Fibroblast of villous mesenchyme (primary cell): ENCODE data around the gene STX8. TPM values are rescaled to one million over a fixed set of nuclear protein-coding genes. Genes with fewer than 3 reads are reported as not detected.

Experiments
- DNase-seq: peaks from one replicate; pipeline ENCODE4 v3.0.0-alpha.2; 2010; ENCODE audit warnings: low read depth
- H3K4me3 ChIP-seq: 2 replicates; pipeline ENCODE4 v1.5.1; 2011; ENCODE audit warnings: low read depth, mild to moderate bottlenecking, low read length
- total RNA-seq: library from RNA; depleted of rRNA; stranded (reverse); fragments of >200 nt; gene quantifications from 2 replicates; pipeline ENCODE4 v1.2.3, GENCODE V29; 2012
- TF ChIP-seq, protein P1 (sequence below): IDR thresholded peaks from 2 replicates; pipeline ENCODE4 v1.5.1; 2012; ENCODE audit warnings: low read depth, mild to moderate bottlenecking, low read length; ENCODE audit not compliant: insufficient read depth

The STX8 gene
- total RNA-seq, 1 donor = 91.1 TPM

GRCh38 chr17:9218911-9219310, 356.7 kb downstream of the STX8 start:
- TF ChIP-seq, protein P1, sequence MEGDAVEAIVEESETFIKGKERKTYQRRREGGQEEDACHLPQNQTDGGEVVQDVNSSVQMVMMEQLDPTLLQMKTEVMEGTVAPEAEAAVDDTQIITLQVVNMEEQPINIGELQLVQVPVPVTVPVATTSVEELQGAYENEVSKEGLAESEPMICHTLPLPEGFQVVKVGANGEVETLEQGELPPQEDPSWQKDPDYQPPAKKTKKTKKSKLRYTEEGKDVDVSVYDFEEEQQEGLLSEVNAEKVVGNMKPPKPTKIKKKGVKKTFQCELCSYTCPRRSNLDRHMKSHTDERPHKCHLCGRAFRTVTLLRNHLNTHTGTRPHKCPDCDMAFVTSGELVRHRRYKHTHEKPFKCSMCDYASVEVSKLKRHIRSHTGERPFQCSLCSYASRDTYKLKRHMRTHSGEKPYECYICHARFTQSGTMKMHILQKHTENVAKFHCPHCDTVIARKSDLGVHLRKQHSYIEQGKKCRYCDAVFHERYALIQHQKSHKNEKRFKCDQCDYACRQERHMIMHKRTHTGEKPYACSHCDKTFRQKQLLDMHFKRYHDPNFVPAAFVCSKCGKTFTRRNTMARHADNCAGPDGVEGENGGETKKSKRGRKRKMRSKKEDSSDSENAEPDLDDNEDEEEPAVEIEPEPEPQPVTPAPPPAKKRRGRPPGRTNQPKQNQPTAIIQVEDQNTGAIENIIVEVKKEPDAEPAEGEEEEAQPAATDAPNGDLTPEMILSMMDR = no peak
- no peak overlapping the region for H3K4me3 ChIP-seq
- no peak for DNase-seq

DNA sequence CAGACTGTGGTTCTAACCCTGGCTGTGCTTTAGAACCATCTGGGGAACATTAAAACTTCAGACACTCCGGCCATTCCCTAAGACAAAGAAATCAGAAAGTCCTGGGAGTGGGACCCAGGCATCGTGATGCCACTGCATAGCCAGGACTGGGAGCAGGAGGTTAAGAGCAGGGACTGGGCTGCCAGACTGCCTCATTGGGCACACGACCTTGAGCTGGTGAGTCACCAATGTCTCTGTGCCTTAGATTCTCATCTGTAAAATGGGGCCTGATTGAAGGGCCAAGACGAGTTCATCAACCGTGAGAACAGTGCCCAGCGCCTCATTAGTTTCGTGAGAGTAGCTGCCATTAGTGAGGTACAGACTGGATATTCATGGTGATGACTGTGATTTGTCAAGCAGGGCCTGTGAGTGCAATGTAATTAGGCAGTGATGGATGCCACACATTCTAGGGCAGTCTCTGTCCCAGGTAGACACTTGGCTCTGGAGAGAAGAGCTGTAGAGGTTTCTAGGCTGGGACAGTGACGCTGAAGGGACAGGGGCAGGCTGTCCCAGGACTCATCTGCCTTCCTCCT, 357.5 kb downstream of the STX8 start:
- TF ChIP-seq, protein P1 = no peak
- DNase-seq = no peak
- H3K4me3 ChIP-seq = no peak overlapping the region

- TF ChIP-seq, protein P1 = no peak
- H3K4me3 ChIP-seq = no peak overlapping the region
- peak; percentile 66 for DNase-seq
These were observed 358.2 kb downstream of the STX8 start for GRCh38 chr17:9217151-9218056.

DNA sequence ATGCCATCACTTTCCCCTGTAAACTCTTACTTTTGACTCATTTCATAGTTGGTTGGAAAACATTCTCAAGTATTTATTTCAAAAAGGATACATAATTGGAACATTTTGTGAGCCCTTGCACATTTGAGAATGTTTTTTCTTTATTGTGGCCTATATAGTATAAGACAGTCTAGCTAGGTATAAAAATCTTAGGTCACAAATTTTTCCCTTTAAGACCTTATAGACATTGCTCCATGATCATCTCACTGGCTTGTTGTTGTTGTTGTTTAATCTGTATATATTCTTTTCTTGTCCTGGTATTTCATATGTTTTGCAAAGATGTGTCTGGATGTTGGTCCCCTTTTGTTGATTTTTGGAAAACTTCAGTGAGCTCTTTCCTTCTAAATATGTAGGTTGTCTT, 360.2 kb downstream of the STX8 start:
- TF ChIP-seq, protein P1 = no peak
- no peak overlapping the region for H3K4me3 ChIP-seq

DNA sequence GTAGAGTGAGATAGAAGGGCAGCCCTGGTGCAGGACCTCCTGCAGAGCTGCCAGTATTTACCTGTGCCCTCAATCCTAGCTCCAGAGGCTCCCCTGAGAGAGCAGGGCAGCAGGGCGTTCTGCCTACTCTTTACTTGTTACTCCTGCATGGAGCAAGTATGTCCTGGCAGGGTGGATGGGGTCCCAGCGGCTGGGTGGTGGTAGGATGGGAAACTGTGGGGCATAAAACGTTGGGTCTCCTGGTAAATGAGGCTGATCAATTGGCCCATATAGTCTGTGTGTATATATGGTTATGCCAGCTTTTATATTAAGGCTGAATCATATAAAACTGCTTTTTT, 362.3 kb downstream of the STX8 start:
- H3K4me3 ChIP-seq = no peak overlapping the region
- TF ChIP-seq, protein P1 = no peak
- DNase-seq = no peak

More for the DNA sequence above, 360.2 kb downstream of the STX8 start:
- no peak for DNase-seq

DNA sequence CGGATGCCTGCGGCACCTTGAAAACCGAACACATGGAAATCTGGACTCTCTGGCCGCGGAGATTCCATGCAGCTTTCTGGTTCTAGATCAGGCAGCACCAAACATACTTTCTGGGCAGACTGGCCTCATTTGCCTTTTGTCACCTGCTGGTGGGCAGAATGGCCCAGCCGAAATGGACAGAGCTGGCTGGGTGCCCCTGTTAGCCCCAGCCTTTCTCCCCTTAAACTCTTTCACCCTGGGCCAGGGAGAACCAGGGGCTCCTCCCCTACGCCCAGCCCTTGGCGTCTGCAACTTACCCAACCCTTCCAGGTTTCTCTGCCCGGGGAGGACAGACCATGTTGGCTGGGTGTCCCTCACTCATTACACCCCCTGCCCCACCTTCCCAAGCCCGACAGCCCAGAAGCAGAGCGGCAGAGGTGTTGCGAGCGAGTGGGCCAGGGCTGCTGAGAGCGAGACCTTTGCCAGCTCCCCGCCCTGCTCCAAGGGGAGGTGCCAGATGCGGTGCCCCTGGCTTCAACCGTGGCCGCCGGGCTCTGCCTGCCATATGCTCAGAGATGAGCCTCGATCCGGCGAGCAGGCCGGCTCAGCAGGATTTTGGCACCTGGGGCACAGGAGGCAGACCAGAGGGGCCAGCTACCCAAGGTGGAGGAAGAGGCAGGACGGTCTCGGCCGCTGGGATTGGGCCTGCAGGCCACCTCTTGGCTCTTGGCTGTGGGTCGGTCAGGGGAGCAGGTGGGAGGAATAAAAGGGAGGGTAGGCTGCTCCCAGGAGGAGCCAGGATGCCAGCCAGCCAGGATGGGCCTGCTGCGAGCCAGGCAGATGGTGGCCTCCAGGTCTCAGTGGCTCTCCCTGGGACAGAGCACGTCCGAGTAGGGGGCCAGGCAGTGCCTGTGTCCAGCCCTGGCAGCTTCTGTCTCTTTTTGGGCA, 363.0 kb downstream of the STX8 start:
- no peak overlapping the region for H3K4me3 ChIP-seq
- no peak for DNase-seq
- TF ChIP-seq, protein P1 = no peak
